ENCODE measurements around the gene LDLRAP1. TPM values are rescaled to one million over a fixed set of nuclear protein-coding genes. Genes with fewer than 3 reads are reported as not detected.

Gene LDLRAP1
- total RNA-seq, 4 donors from 2014 or later: 7.3 to 18.1 (median 9.2) TPM

- TF ChIP-seq CTCF (IDR thresholded peaks at IDR 0.05; ENCODE audit: low read depth): no peak
Measured at GRCh38 chr1:25504706-25505595, 38.5 kb upstream of the LDLRAP1 start.

- TF ChIP-seq CTCF (IDR thresholded peaks at IDR 0.05; ENCODE audit: low read depth): no peak
Measured at GRCh38 chr1:25505656-25506385, 37.6 kb upstream of the LDLRAP1 start.

GRCh38 chr1:25513666-25514065, 29.7 kb upstream of the LDLRAP1 start:
- no peak for TF ChIP-seq CTCF (IDR thresholded peaks at IDR 0.05; ENCODE audit: low read depth)

GRCh38 chr1:25515033-25515432, 28.4 kb upstream of the LDLRAP1 start:
- TF ChIP-seq CTCF (IDR thresholded peaks at IDR 0.05; ENCODE audit: low read depth): no peak

GRCh38 chr1:25516686-25517085, 26.7 kb upstream of the LDLRAP1 start:
- TF ChIP-seq CTCF (IDR thresholded peaks at IDR 0.05; ENCODE audit: low read depth): no peak

GRCh38 chr1:25517476-25518394, 25.7 kb upstream of the LDLRAP1 start:
- TF ChIP-seq CTCF (IDR thresholded peaks at IDR 0.05; ENCODE audit: low read depth): no peak

Measured in subcutaneous adipose tissue (tissue), 4 donors.